HG03139 (cell line): Measurements from ENCODE around the gene RFTN1.
"Not testable (repeated sequence)": the region's sequence is repeated elsewhere in the genome, so short reads cannot be mapped to it uniquely, and the experiment has no call there.

Experiments used
- ATAC-seq: cut with Tn5 transposase; IDR thresholded peaks from one replicate; pipeline ENCODE4 v1.9.1; 2021; ENCODE audit not compliant: unreplicated experiment

Gene RFTN1

DNA sequence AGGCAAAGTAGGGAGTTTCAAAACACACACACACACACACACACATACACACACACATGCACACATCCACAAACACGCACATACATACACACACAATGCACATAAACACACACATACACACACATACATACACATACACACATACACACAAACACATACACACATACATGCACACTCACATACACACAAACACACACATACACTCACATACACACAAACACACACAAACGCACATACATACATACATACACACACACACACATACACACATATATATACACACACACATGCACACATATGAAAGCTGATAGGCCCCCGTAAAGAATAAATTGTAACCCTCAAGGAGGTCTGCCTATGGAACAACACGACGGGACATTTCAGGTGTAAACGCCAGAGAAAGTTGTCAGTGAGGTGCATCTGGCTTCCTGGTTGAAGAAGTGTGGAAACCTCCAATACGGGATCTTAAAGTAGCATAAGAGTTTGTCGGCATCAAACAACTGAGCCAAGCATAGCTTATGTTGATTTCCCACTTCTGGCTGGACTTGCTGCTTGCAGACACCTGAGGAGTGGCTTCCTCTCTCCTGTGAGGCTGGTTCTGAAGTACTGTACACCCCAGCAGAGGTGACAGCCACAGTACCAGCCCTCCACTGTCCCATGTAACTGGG lies 5.8 kb downstream of the RFTN1 start:
- ATAC-seq, result no peak

DNA sequence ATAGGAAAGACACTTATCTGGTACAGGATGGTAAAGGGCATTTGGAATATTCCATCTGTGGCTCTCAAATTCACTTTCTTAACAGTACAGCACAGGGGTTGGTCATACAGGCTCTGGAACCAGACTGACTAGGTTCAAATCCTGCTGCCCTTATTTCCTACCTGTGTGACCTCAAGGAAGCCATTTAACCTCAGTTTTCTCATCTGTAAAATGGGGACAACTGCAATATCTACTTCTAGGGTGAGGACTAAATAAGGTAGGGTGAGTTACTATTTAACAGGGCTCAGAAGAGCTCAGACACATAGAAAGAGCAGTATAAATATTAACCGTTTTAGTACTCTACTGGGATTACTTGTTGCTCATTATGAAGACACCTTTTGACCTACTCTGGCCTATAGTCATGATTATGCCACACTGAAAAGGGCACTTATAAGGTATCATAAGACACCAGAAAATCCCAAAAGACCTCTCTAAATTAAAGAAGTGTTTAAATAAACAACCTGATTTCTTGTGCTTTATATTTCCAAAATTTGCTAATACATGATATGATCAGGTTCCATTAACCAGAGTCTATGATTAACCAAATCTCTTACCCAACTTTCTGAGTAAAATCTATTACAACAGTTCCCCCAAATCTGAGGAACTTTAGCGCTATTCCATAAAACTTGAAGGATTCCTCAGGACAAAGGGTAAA lies 6.5 kb downstream of the RFTN1 start:
- ATAC-seq, result no peak

DNA sequence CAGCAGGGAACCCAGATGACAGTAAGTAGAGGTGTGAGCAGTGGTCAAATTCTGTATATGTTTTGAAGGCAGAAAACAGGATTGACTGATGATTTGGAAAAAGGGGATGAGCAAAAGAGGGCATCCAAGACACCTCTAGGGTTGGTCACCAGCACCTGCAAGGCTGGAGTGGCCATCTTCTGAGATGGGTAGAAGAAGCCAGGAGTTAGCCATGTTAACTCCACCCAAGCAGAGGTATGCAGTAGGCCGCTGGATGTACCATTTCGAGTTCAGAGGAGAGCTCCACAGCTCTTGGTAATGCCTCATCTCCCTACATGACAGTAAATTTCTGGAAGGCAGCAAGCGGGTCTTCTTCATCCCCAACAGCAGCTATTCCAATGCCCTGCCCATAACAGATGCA lies 7.0 kb downstream of the RFTN1 start:
- no peak for ATAC-seq

- ATAC-seq, result no peak
Observed at GRCh38 chr3:16504692-16505091, 8.8 kb downstream of the RFTN1 start.

- peak; percentile 82 for ATAC-seq
Observed at GRCh38 chr3:16504242-16504641, 9.3 kb downstream of the RFTN1 start.

DNA sequence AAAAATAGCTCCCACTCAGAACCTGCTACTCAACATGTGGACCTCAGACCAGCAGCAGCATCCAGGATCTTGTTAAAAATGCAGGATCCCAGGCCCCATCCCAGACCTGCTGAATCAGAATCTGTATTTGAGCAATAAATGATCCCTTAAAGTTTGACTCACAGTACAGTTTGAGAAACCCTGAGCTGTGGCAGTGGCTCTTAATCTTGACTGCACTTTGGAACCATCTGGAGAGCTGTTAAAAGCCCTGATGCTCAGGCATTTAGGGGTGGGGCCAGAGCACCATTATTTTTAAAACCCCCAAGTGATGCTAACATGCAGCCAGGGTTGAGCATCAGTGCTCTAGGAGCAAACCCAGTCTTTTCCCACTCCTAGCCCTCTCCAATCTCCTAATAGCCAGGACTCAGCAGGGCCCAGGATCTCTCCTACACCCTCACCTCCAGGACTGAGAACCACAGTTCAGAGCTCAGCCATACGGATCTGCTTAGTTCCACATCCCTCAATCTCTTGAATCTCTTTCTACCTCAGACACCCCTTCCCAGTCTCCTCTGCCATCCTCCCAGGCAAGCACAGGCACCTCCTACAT lies 10.2 kb downstream of the RFTN1 start:
- ATAC-seq, result no peak

DNA sequence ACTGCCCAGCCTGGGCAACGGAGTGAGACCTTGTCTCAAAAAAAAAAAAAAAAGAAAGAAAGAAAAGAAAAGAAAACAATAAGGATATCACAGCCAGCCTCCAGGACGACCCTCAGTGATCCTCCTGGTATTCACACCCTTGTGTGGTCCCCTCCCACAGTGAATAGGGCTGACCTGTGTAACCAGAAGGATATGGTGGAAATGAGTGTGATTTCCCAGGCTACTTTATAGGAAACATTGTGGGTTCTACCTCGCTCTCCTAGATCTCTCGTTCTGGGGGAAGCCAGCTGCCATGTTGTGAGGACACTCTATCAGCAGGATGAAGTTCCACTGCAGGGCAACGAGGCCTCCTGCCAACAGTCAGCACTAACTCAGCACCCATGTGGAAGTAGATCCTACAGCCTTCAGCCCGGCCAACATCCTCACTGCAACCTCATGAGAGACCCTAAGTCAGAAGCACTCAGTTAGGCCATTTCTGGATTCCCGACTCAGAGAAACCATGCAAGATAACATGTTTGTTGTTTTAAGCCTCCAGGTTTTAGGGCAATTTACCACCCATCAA lies 11.1 kb downstream of the RFTN1 start:
- ATAC-seq, result no peak

DNA sequence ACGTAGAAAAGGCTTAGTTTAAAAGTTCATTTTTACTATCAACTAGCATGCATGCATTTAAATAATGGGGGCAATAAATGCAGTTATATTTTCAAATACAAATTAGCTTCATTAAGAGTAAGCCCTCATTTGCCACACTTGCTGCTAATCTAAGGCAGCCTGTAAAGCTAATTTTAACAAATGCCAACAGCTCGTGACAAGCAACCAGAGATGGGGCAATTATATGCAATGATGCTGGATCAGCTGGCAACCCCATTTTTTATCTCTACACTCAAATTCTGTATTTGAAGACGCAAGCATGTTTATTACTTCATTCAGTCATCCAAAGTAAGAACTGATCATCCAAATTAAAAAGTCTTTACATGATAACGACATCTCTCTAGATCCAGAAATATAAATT lies 12.1 kb downstream of the RFTN1 start:
- ATAC-seq, result no peak

- ATAC-seq, result no peak
Observed at GRCh38 chr3:16500911-16501310, 12.6 kb downstream of the RFTN1 start.

DNA sequence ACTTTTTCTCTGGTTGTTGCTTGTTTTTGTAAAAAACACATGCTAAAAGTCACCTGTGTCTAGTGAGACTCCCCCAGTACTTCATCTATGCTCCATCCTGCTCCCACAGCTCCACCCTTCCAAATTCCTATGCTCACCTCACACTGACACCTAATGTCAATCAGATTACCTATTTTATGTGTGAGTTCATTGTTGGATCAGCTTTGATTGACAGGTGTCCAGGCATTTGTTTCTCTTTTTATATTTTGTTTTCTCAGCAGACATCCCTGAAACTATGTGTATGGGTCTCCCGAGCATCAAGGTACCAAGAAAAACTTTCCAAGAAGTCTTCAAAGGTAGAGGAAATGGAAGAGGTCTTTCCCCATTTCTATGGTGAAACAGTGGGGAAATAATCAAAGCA lies 13.4 kb downstream of the RFTN1 start:
- no peak for ATAC-seq

DNA sequence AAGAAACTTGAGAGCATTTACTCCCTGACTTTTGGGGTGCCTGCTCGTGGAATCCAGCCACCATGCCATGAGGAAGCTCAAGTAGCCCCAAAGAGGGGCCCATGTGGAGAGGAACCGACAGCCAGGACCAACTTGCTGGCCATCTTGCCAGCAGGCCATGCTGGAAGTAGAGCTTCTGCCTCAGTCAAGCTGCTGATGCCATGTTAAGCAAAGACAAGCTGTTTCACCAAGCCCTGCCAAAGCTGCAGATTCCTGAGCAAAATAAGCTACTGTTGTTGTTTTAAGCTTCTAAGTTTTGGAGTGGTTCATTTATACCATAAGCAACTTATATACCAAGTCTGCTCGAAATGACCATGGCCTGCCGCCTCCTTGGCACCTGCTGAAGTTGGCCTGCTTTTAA lies 14.1 kb downstream of the RFTN1 start:
- no peak for ATAC-seq

DNA sequence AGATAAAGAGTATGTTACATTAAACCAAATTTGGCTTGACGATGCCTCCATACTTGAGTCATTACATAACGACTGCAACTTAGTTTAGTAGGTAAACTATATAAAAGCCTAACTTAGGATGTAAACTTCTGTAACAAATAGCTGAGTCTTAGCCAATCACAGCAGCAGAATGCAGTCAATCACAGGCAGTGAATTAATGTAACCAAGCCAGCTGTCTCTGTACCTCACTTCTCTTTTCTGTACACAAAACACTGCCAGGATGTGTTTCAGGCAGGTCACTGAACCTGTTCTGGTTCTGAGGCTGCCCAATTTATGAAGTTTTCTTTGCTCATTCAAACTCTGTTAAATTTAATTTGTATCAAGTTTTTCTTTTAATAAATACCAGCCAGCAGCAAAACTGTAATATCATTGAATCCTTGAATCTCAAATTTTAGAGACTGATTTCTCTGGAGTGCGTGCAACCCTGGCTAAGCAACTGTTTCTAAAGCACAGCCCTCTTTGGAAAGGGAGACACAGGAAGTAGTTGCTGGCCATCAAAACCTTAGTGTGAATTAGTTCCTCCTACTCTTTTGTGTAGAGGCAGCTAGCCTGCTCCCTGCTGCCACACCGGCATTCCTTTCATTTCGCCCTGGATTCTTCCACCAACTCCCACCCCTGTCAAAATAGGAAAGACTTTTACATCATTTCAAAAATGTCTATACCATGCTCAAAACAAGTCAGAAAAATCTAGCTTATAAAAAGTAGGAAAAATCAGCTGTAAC lies 15.2 kb downstream of the RFTN1 start:
- ATAC-seq, result no peak

DNA sequence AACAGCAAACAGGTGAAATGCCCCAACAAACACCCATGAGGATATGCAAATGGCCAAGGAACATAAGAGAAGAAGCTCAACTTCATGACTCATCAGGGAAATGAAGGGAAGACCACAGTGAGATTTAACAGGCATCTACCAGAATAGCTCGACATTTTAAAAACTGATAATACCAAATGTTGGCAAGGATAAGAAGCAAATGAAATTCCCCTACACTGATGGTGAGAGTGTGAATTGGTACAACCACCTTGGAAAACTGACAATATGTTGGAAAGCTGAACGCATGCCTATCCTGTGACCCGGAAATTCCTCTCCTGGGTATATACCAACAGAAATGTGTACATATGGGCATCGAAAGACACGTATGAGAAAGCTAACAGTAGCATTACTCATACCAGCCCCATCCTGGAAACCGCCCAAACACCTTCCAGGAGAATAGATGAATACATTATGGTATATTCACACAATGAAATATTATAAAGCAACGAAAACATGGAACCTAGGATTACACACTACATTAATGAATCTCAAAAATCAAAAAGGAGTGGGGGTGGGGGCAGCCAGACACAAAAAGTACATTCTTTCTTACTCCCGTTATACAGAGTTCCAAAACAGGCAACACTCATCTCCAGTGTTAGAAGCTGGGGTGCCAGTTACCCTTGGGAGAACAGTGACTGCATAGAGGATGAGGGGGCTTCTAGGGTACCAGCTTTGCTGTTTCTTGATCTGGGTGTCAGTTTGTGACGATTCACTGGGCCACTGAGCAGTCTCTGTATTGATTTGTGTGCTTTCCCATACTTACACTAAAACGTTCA lies 16.9 kb downstream of the RFTN1 start:
- peak; percentile 59 for ATAC-seq

DNA sequence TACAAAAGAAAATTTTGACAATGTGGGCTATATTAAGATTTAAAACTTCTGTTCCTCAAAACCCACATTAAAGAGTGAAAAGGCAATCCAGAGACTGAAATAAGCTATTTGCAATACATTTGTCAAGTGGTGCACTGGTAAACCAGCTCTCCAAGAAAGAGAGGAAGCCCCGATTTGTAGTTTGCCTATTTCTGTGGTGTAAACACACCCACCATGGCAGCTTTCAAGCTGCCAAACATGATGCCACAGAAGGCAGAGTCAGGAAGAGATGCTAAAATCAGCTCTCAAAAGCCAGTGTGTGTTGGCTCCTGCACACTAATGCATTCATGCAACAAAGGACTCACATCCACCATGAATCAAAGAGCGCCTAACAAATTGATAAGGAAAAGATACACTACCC lies 17.5 kb downstream of the RFTN1 start:
- ATAC-seq, result peak; percentile 25

GRCh38 chr3:16494814-16495431 lies 18.6 kb downstream of the RFTN1 start:
- no peak for ATAC-seq

- no peak for ATAC-seq
Observed at GRCh38 chr3:16494094-16494493, 19.4 kb downstream of the RFTN1 start.

DNA sequence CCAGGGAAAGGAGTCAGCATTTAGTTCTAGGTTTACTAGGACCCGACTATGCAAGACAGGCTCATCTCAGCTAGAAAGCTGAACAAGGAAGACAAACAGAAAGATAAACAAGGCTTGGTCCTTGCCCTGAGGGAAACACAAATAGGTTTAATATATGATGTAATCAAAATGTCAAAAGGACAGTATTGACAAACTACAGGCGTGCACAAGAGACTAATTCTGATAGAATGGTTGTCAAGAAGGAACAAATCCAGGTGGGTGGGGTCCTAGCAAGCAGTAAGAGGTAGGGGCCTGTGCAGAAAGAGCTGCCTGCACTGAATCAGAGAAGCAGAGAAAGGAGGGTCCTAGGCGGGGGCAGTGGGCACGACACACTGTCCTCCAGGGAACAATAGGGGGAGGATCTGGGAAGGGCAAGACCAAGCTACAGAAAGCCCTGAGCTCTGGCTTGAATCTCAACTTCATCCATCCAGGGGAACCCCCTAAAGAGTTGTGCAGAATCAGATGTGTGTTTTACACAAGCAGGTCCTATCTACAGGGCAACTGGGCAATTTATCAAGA lies 23.4 kb downstream of the RFTN1 start:
- ATAC-seq, result no peak

DNA sequence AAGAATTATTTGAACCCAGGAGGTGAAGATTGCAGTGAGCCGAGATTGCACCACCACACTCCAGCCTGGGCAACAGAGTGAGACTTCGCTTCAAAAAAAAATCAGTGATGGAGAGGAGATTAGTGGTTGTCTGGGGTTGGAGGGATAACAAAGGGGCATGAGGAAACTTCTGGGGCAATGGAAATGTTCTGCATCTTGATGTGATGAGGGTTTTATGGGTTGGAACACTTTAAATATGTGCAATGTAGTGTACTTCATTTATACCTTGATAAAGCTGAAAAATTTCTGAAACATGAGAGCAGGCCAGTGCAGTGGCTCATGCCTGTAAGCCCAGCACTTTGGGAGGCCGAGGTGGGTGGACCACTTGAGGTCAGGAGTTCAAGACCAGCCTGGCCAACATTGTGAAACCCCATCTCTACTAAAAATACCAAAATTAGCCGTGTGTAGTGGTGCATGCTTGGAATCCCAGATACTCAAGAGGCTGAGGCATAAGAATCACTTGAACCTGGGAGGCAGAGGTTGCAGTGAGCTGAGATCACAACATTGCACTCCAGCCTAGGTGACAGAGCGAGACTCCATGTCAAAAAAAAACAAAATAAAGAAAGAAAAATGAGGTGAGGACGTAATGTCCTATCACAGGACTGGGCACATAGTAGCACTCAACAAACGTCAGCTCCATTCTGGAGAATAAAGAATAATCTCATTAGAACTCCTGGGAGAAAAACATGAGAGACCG lies 24.0 kb downstream of the RFTN1 start:
- ATAC-seq, result not testable (repeated sequence)

DNA sequence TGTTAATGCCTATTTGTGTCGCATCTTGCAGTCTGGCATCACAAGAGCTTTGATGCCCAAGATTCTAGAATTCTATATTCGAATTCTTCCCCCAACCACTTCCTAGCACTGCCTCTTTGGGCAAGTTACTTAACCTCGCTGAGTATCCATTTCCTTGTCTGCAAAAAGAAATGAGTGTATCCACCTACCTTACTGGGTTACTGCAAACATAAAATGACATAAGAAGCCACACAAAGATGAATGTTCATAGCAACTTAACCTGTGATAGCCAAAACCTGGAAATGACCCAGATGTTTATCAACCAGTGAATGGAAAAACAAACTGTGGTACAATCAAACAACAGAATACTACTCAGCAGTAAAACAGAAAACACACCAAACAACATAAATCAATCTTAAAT lies 24.9 kb downstream of the RFTN1 start:
- no peak for ATAC-seq
